AG04450 (cell line): ENCODE data around the gene EMSY. TPM values are rescaled to one million over a fixed set of nuclear protein-coding genes. Genes with fewer than 3 reads are reported as not detected.

Experiments used
- CTCF ChIA-PET: fragments of 300-600, 350-600 bp; formaldehyde crosslinking; extraction: SDS; loops from one replicate; lab custom pipeline; 2022; ENCODE audit warnings: antibody characterized with exemption, inconsistent platforms; lab: Charles Lee
- POLR2A ChIA-PET: fragments of 350-600 bp; formaldehyde crosslinking; extraction: SDS; loops from one replicate; lab custom pipeline; 2021; ENCODE audit warnings: antibody characterized with exemption, inconsistent platforms; lab: Yijun Ruan, JAX
- DNase-seq: peaks from one replicate; pipeline ENCODE4 v3.0.0-alpha.2; 2011; ENCODE audit warnings: low read depth, low spot score
- H3K27ac ChIP-seq: one replicate; pipeline ENCODE4 v1.5.1; 2012; ENCODE audit warnings: low read depth, low read length, control low read depth
- H3K27me3 ChIP-seq: one replicate; pipeline ENCODE4 v1.6.0; 2012; ENCODE audit warnings: low read length; ENCODE audit not compliant: control insufficient read depth, insufficient read depth
- H3K4me3 ChIP-seq: 2 replicates; pipeline ENCODE4 v1.5.1; 2011; ENCODE audit warnings: mild to moderate bottlenecking, low read depth, low read length, control low read depth
- H3K9me3 ChIP-seq: 2 replicates; pipeline ENCODE4 v1.5.1; 2012; ENCODE audit warnings: low read length; ENCODE audit not compliant: control insufficient read depth, insufficient read depth
- polyA plus RNA-seq: library from polyadenylated mRNA; depleted of rRNA; stranded (reverse); fragments of >200 nt; gene quantifications from 2 replicates; pipeline ENCODE4 v1.2.3, GENCODE V29; 2011
- TF ChIP-seq, protein P1 (sequence below): IDR thresholded peaks from 2 replicates; pipeline ENCODE4 v1.5.1; 2011; ENCODE audit warnings: low read depth, low read length, control low read depth, inconsistent platforms

Gene EMSY
- polyA plus RNA-seq, 1 experiment: 18.6 TPM

DNA sequence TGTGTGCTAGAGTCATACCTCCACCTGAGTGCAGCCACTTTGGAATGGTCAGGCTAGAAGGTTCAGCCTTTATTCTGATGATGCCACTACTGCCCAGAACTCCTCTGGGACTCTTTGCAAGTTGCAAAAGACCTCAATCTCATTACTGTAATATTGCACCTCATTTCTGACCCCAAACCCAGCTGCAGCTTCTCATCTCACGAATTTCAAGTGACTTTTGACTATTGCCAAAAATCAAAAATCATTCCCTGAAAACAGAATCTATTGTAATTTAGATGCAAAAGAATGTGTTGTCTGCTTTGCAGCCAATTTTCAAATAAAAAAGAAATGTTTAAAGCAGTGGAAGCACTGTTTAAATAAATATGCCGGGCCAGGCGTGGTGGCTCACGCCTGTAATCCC, 38.5 kb upstream of the EMSY start:
- POLR2A ChIA-PET: no interaction called here
- CTCF ChIA-PET: no interaction called here
- Histone ChIP-seq H3K27me3 (peaks cover 14% of the 10 kb centered on the region), H3K27ac (no peak overlapping the region), H3K4me3 (no peak overlapping the region), H3K9me3 (no peaks in the 10 kb centered on the region)
- DNase-seq: no peak
- TF ChIP-seq, protein P1, sequence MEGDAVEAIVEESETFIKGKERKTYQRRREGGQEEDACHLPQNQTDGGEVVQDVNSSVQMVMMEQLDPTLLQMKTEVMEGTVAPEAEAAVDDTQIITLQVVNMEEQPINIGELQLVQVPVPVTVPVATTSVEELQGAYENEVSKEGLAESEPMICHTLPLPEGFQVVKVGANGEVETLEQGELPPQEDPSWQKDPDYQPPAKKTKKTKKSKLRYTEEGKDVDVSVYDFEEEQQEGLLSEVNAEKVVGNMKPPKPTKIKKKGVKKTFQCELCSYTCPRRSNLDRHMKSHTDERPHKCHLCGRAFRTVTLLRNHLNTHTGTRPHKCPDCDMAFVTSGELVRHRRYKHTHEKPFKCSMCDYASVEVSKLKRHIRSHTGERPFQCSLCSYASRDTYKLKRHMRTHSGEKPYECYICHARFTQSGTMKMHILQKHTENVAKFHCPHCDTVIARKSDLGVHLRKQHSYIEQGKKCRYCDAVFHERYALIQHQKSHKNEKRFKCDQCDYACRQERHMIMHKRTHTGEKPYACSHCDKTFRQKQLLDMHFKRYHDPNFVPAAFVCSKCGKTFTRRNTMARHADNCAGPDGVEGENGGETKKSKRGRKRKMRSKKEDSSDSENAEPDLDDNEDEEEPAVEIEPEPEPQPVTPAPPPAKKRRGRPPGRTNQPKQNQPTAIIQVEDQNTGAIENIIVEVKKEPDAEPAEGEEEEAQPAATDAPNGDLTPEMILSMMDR: no peak

DNA sequence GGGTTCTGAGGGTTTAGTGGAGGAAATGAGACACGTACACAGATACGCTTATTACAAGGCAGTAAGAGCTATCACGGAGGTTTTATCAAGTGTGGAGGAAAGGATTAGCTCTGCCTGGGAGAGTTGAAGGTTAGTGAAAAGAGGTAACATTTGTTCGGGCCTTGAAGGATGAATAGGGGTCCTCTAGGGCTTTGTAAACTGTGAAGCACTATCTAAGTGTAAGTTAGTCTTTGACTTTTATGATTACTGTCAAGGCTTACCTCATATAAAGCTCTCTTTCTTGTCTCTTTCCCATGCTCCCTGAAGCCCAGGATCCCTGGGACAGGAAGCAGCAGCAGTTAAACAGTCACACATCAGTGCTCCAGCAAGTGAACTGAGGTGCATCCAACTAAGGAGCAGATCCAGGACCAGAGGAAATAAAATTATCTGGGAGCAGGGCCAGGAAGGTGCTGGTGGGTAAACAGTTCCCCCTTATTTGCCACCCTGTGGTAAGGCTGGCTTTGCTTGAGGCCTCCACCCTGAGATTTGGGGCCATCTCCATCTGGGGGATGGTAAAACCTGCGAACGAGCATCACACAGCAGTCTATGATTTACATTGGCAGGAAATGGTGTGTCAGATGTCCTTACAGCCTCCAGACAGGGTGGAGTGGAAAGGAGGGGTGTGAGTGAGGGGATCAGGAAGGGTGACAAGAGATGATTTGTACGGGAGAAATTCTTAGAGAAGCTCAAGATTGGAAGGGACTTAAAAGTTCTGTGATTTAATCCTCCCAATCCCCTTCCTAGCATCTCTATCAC, 36.5 kb upstream of the EMSY start:
- ChIA-PET CTCF (no interaction called here), POLR2A (no interaction called here)
- Histone ChIP-seq H3K4me3 (no peak overlapping the region), H3K27me3 (peaks cover 23% of the 10 kb centered on the region), H3K9me3 (no peaks in the 10 kb centered on the region), H3K27ac (no peak overlapping the region)
- TF ChIP-seq, protein P1: no peak
- DNase-seq: no peak

DNA sequence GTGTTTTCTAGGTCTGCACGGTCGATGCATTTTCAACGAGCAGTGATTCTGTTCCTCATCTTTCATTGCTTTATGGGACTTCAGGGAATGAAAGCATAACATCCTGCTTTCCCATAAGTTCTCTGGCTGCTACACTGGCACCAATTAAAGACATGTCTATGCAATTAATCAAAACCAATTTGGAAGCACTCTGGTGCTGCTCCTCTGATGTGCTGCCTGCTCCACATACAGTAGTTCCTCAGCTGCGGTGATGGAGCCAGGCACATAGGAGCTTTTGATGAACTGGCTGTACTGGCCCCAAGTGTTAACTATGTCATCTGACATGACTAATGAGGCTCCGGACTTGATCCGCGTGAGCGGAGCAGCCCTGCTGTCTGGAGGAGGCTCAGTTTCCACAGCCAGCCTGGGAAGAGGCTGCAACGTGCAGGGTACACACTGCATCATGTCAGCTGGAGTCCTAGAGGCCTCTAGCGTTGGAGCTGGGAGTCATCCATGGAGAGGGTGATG, 33.9 kb upstream of the EMSY start:
- TF ChIP-seq, protein P1: no peak

DNA sequence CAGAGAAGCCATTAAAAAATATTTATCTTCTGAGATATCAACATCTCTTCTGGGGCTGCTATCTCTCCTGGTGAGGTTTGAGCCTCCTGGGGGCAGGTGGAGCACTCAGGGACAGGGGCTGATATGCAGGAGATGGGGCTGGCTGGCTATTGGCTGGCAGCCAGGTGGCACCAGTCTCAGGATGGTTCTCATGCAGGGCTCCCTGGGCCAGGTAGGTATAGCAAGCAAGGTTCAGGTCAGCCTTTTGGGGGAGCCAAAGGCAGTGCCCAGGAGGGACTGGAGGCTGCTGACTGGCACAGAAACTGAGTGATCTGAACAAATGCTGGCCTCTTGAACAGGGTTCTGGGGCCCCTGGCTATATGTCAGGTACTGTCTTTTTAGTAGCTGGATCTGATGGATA, 29.7 kb upstream of the EMSY start:
- H3K4me3 ChIP-seq: no peak overlapping the region
- TF ChIP-seq, protein P1: no peak
- DNase-seq: no peak
- peaks cover 16% of the 10 kb centered on the region for H3K27me3 ChIP-seq
- H3K9me3 ChIP-seq: no peaks in the 10 kb centered on the region
- CTCF ChIA-PET: no interaction called here
- no peak overlapping the region for H3K27ac ChIP-seq
- POLR2A ChIA-PET: no interaction called here

More for the DNA sequence above, 33.9 kb upstream of the EMSY start:
- Histone ChIP-seq H3K27me3 (peaks cover 23% of the 10 kb centered on the region), H3K27ac (no peak overlapping the region), H3K9me3 (no peaks in the 10 kb centered on the region), H3K4me3 (no peak overlapping the region)
- ChIA-PET CTCF (no interaction called here), POLR2A (no interaction called here)
- DNase-seq: no peak

DNA sequence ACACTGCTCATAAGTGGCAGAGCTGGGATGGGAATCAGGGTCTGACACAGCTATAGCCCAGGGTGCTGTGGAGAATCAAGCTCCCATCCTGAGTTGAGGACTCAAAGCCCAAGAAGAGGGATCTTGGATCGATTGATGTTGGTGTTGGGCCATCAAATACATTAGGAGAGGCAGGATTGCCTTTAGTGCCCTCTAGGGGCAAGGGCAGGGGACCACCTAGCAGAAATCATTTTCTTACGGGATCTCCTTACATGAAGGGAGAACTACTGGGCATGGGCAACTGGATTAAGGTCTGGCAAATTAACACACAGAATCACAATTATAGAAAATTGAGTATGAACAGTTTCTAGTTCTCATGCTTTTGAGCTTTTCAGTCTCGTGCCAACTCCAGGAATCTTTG, 24.9 kb upstream of the EMSY start:
- H3K27ac ChIP-seq: no peak overlapping the region
- CTCF ChIA-PET: no interaction called here
- H3K27me3 ChIP-seq: peaks cover 12% of the 10 kb centered on the region
- no peaks in the 10 kb centered on the region for H3K9me3 ChIP-seq
- POLR2A ChIA-PET: no interaction called here
- TF ChIP-seq, protein P1: peak; percentile 19; the same call in 1 of the 2 replicates
- DNase-seq: no peak
- H3K4me3 ChIP-seq: no peak overlapping the region
